HepG2 (cell line): ENCODE data around the gene SEMA3F. TPM values are rescaled to one million over a fixed set of nuclear protein-coding genes. Genes with fewer than 3 reads are reported as not detected.

Experiments
- AKAP8 ChIP-seq: sonication (generic); formaldehyde crosslinking; IDR thresholded peaks from 2 replicates; pipeline ENCODE4 v1.5.1; 2020; ENCODE audit warnings: mild to moderate bottlenecking, missing genetic modification reagents
- CBX1 ChIP-seq: IDR thresholded peaks from one replicate; pipeline ENCODE4 v1.6.1; 2016; ENCODE audit warnings: antibody characterized with exemption, low read depth
- CENPT ChIP-seq: sonication (generic); formaldehyde crosslinking; IDR thresholded peaks from 2 replicates; pipeline ENCODE4 v1.8.0; 2022; ENCODE audit warnings: low read depth, mild to moderate bottlenecking, moderate library complexity, missing genetic modification reagents
- CSRNP1 ChIP-seq: sonication (generic); formaldehyde crosslinking; IDR thresholded peaks from 2 replicates; pipeline ENCODE4 v1.8.1; 2023; ENCODE audit warnings: mild to moderate bottlenecking, missing genetic modification reagents
- HIVEP1 ChIP-seq: sonication (generic); formaldehyde crosslinking; IDR thresholded peaks from 2 replicates; pipeline ENCODE4 v1.4.0; 2020; ENCODE audit warnings: mild to moderate bottlenecking, missing genetic modification reagents
- HMG20B ChIP-seq: conservative IDR thresholded peaks from 2 replicates; pipeline ENCODE4 v1.6.1; 2016; ENCODE audit warnings: missing genetic modification reagents, missing compliant biosample characterization
- HNF4G ChIP-seq, 2 experiments: sonication (generic) in 1 of 2; formaldehyde crosslinking in 1 of 2; IDR thresholded peaks; 2 replicates each; pipeline versions ENCODE4 v1.4.0 to v1.6.1; 2011 to 2020; ENCODE audit warnings: borderline replicate concordance in 2 of 2, low read depth in 2 of 2, mild to moderate bottlenecking in 2 of 2, low read length in 1 of 2, missing genetic modification reagents in 1 of 2, moderate library complexity in 1 of 2
- MZF1 ChIP-seq: sonication (generic); formaldehyde crosslinking; IDR thresholded peaks from 2 replicates; pipeline ENCODE4 v1.8.1; 2023; ENCODE audit warnings: mild to moderate bottlenecking, missing genetic modification reagents, borderline replicate concordance
- NCOA2 ChIP-seq: sonication (generic); formaldehyde crosslinking; IDR thresholded peaks from 2 replicates; pipeline ENCODE4 v1.8.0; 2022; ENCODE audit warnings: inconsistent platforms
- NFE2L1 ChIP-seq: sonication (generic); formaldehyde crosslinking; IDR thresholded peaks from 2 replicates; pipeline ENCODE4 v1.4.0; 2020; ENCODE audit warnings: missing genetic modification reagents, mild to moderate bottlenecking, borderline replicate concordance
- PHF20 ChIP-seq: sonication (generic); formaldehyde crosslinking; IDR thresholded peaks from 2 replicates; pipeline ENCODE4 v1.5.0; 2020; ENCODE audit warnings: mild to moderate bottlenecking, missing genetic modification reagents
- RFXAP ChIP-seq: sonication (generic); formaldehyde crosslinking; IDR thresholded peaks from 2 replicates; pipeline ENCODE4 v1.4.0; 2020; ENCODE audit warnings: missing genetic modification reagents, borderline replicate concordance
- TRAFD1 ChIP-seq: sonication (generic); formaldehyde crosslinking; IDR thresholded peaks from 2 replicates; pipeline ENCODE4 v1.5.1; 2020; ENCODE audit warnings: missing genetic modification reagents, mild to moderate bottlenecking, borderline replicate concordance
- ZBTB44 ChIP-seq: sonication (generic); formaldehyde crosslinking; IDR thresholded peaks from 2 replicates; pipeline ENCODE4 v1.4.0; 2020; ENCODE audit warnings: missing genetic modification reagents
- ZBTB7A ChIP-seq: sonication (generic); formaldehyde crosslinking; IDR thresholded peaks from 2 replicates; pipeline ENCODE4 v1.8.0; 2022; ENCODE audit warnings: mild to moderate bottlenecking, missing genetic modification reagents
- ZNF275 ChIP-seq: sonication (generic); formaldehyde crosslinking; IDR thresholded peaks from 2 replicates; pipeline ENCODE4 v1.8.0; 2022; ENCODE audit warnings: missing genetic modification reagents, mild to moderate bottlenecking, inconsistent platforms, borderline replicate concordance
- ZNF30 ChIP-seq: sonication (generic); formaldehyde crosslinking; IDR thresholded peaks from 2 replicates; pipeline ENCODE4 v1.5.0; 2020; ENCODE audit warnings: mild to moderate bottlenecking, missing genetic modification reagents
- ZNF414 ChIP-seq: sonication (generic); formaldehyde crosslinking; IDR thresholded peaks from 2 replicates; pipeline ENCODE4 v1.5.0; 2020; ENCODE audit warnings: missing genetic modification reagents
- ZNF567 ChIP-seq: sonication (generic); formaldehyde crosslinking; IDR thresholded peaks from 2 replicates; pipeline ENCODE4 v1.8.1; 2023; ENCODE audit warnings: mild to moderate bottlenecking, missing genetic modification reagents, borderline replicate concordance
- ZNF615 ChIP-seq: sonication (generic); formaldehyde crosslinking; IDR thresholded peaks from 2 replicates; pipeline ENCODE4 v1.5.0; 2020; ENCODE audit warnings: mild to moderate bottlenecking, missing genetic modification reagents, borderline replicate concordance
- ZSCAN21 ChIP-seq: sonication (generic); formaldehyde crosslinking; IDR thresholded peaks from 2 replicates; pipeline ENCODE4 v1.8.0; 2022; ENCODE audit warnings: mild to moderate bottlenecking, missing genetic modification reagents, moderate library complexity, borderline replicate concordance
- polyA plus RNA-seq, 8 experiments: library from polyadenylated mRNA; depleted of rRNA in 3 of 8; stranded (reverse) in 7 of 8; unstranded in 1 of 8; fragments of >200 nt; fragmentation: Illumina TruSeq in 4 of 8; extraction: Trizol in 4 of 8; gene quantifications; 2 replicates each; pipeline versions ENCODE4 v1.2.1 to v1.2.3, GENCODE V29; 2011 to 2016; ENCODE audit warnings: low read depth in 4 of 8, missing spikeins in 1 of 8, mixed read lengths in 1 of 8; ENCODE audit not compliant: insufficient read depth in 1 of 8
- total RNA-seq, 5 experiments: library from RNA; depleted of rRNA; stranded (reverse); fragments of >200 nt; fragmentation: Illumina TruSeq; extraction: Trizol; gene quantifications; 2 replicates each; pipeline ENCODE4 v1.2.3, GENCODE V29; 2016; ENCODE audit warnings: low read depth in 1 of 5

The SEMA3F gene
- total and polyA plus RNA-seq, 2 of the 13 experiments (the other 11 are each of a cell fraction or from before 2014, with no cell fraction given) = 7.6 to 17.2 TPM

GRCh38 chr3:50171540-50172301 is 16.6 kb downstream of the SEMA3F start (continued):
- peak; percentile 98 for TF ChIP-seq ZNF414 (CRISPR knock-in tag)
- TF ChIP-seq HMG20B = peak; percentile 98
- TF ChIP-seq CSRNP1 (CRISPR knock-in tag) = peak; percentile 96
- TF ChIP-seq RFXAP (CRISPR knock-in tag) = peak; percentile 93
- no peak; the same call in 1 of the 2 replicates for TF ChIP-seq ZNF615 (CRISPR knock-in tag)
- no peak for TF ChIP-seq NFE2L1
- TF ChIP-seq CBX1 = no peak
- peak; percentile 99 for TF ChIP-seq HIVEP1 (CRISPR knock-in tag)
- TF ChIP-seq ZNF30 (CRISPR knock-in tag) = no peak
- peak; percentile 97 for TF ChIP-seq ZBTB7A
- TF ChIP-seq CENPT = no peak
- TF ChIP-seq ZNF567 (CRISPR knock-in tag) = no peak; the same call in 1 of the 2 replicates
- no peak for TF ChIP-seq MZF1
- no peak; the same call in 1 of the 2 replicates for TF ChIP-seq ZNF275 (CRISPR knock-in tag)
- TF ChIP-seq NCOA2 (CRISPR knock-in tag) = peak; percentile 98
- peak; percentile 84 for TF ChIP-seq HNF4G (IDR thresholded peaks at IDR 0.05; ENCODE audit: borderline replicate concordance, low read depth, low read length)
- peak; percentile 86 for TF ChIP-seq HNF4G (CRISPR knock-in tag; IDR thresholded peaks at IDR 0.05; ENCODE audit: borderline replicate concordance, low read depth)
- TF ChIP-seq AKAP8 (CRISPR knock-in tag) = peak; percentile 98
- TF ChIP-seq ZBTB44 = no peak
- peak; percentile 48; the same call in 1 of the 2 replicates for TF ChIP-seq ZSCAN21 (CRISPR knock-in tag)
- peak; percentile 54; the same call in 1 of the 2 replicates for TF ChIP-seq PHF20 (CRISPR knock-in tag)
- TF ChIP-seq TRAFD1 (CRISPR knock-in tag) = peak; percentile 81; the same call in 1 of the 2 replicates
